GM23338 (cell line): ENCODE data around the gene ANKFN1.

ENCODE experiments used
- CREB1 ChIP-seq: fragments of 250-450 bp; sonication (Bioruptor Pico); IDR thresholded peaks from 2 replicates; pipeline ENCODE4 v1.5.0; 2020; ENCODE audit warnings: low read depth, mild to moderate bottlenecking, moderate library complexity
- CTCF ChIP-seq, 2 experiments: fragments of 200-600 bp in 1 of 2; sonication (generic) in 1 of 2; conservative IDR thresholded peaks; 2 replicates each; pipeline versions ENCODE4 v1.5.1 to v1.6.1; 2016 to 2017; ENCODE audit warnings: antibody characterized with exemption in 2 of 2, low read depth in 2 of 2, mild to moderate bottlenecking in 2 of 2, moderate library complexity in 1 of 2
- EZH2 ChIP-seq: fragments of 200-600 bp; sonication (generic); IDR thresholded peaks from one replicate; pipeline ENCODE4 v1.8.0; 2017; ENCODE audit warnings: antibody characterized with exemption, mild to moderate bottlenecking, low read depth; ENCODE audit not compliant: unreplicated experiment
- NANOG ChIP-seq: IDR thresholded peaks from 2 replicates; pipeline ENCODE4 v1.6.1; 2016; ENCODE audit warnings: antibody characterized with exemption, borderline replicate concordance
- POLR2AphosphoS5 ChIP-seq: IDR thresholded peaks from 2 replicates; pipeline ENCODE4 v1.6.1; 2016; ENCODE audit warnings: antibody characterized with exemption, low read depth
- REST ChIP-seq: IDR thresholded peaks from one replicate; pipeline ENCODE4 v1.6.1; 2018; ENCODE audit warnings: antibody characterized with exemption; ENCODE audit not compliant: unreplicated experiment
- ZNF462 ChIP-seq: fragments of 250-450 bp; sonication (Bioruptor Pico); IDR thresholded peaks from 2 replicates; pipeline ENCODE4 v1.5.0; 2020; ENCODE audit warnings: mild to moderate bottlenecking, moderate library complexity

- TF ChIP-seq CTCF (conservative IDR thresholded peaks at IDR 0.05; ENCODE audit: low read depth in 2 of 2) (no peak), EZH2 (no peak), ZNF462 (CRISPR knock-in tag) (no peak), CREB1 (CRISPR knock-in tag) (no peak), POLR2AphosphoS5 (no peak), REST (no peak), NANOG (no peak)
Measured at GRCh38 chr17:56488800-56489199, 335.5 kb downstream of the ANKFN1 start.
